HG02840 (cell line): ENCODE data around the gene MYF6.

Source experiments
- ATAC-seq: cut with Tn5 transposase; IDR thresholded peaks from one replicate; pipeline ENCODE4 v1.9.1; 2021; ENCODE audit warnings: mild to moderate bottlenecking, moderate library complexity, moderate number of reproducible peaks; ENCODE audit not compliant: unreplicated experiment, low FRiP score

Gene MYF6

DNA sequence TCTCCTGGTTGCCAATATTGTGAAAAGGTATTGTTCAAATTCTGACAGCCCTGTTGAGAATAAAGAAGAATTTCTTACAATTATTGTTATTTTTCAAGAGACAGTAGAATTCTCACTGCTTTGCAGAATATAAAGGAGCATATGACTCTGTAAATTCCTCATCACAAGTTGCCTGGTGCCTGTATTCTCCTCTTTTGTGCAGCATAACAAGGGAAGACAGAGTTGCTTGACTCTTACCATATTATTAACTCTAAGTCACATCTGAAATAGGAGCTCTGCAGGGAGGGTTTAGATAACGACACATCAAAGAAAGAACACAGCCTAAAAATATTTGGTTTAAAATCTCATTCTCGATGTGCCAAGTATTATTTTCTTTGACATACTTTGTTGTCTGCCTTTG lies 40.4 kb downstream of the MYF6 start:
- no peak for ATAC-seq

DNA sequence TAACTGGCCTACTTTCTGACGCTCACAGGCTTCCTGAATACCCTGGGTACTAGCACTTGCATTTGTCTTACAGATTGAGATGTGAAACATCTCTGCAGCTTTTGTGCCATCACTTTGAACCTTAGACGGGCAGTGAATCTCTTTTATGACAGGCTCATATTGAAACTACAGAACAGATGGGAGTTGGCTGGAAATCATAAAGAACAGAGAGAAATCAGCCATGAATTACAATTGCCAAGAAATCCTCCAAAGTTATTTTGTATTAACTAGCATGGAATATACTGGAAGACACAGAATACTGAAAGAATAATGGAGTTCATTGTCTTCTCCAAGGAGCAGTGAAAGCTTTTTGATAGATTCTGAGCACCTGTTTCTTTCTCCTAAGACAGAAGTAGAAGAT lies 42.0 kb downstream of the MYF6 start:
- ATAC-seq, result no peak

DNA sequence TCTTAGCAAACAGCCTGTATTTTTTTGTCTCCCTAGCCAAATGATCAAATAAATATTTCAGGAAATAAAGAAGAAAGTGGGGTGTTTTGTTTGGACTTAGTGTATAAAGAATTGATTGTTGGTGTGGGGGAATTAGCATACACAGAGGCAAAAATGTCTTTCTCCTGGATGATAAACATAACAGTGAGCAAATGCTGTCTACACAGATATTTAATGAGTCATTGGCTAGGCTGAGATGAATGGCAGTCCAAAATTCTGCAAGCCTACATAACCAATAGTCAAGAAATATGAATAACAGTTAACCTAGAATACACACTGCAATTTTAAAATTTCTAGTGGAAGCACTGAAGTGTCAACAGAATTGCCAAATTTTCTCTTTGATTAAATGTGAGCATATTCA lies 45.0 kb downstream of the MYF6 start:
- ATAC-seq, result no peak

DNA sequence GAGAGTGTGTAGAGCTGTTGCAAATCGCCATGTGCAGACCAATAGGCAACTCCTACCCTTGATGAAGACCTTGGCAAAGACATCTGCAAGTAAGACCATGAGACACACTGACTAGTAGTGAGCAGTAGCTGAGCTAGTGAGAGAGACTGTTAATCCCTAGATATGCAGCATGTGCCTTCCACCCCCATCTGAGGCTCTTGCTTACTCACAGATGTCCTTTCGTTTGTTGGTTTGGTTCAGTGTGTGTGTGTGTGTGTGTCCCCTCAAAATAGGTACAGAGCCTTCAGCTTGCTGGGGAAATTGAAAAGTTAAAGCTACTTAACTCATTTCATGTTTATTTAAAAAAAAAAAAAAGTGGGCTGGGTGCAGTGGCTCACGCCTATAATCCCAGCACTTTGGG lies 46.8 kb downstream of the MYF6 start:
- no peak for ATAC-seq

DNA sequence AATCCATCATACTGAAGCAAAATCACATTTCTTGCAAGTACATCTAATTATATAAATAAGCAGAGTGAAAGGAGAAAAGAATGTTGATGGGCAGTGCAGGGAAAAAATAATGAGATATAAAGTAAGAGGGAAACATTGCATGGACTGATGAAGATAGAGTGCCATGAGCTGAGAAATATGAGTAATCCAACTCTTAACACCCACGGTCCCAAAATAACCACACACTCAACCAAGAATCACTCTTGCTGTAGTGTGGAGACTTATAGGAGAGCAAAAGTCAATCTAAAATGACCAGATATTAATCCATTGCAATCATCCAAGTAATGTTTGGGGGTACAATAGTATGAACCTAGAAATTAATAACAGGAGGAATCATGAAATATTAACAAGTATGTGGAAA lies 49.4 kb downstream of the MYF6 start:
- ATAC-seq, result no peak
